GM18873 (cell line): ENCODE measurements around the gene NUP210.

Experiments
- ATAC-seq: cut with Tn5 transposase; IDR thresholded peaks from one replicate; pipeline ENCODE4 v1.9.1; 2021; ENCODE audit warnings: mild to moderate bottlenecking, moderate library complexity, moderate number of reproducible peaks; ENCODE audit not compliant: unreplicated experiment, low FRiP score

NUP210 gene

DNA sequence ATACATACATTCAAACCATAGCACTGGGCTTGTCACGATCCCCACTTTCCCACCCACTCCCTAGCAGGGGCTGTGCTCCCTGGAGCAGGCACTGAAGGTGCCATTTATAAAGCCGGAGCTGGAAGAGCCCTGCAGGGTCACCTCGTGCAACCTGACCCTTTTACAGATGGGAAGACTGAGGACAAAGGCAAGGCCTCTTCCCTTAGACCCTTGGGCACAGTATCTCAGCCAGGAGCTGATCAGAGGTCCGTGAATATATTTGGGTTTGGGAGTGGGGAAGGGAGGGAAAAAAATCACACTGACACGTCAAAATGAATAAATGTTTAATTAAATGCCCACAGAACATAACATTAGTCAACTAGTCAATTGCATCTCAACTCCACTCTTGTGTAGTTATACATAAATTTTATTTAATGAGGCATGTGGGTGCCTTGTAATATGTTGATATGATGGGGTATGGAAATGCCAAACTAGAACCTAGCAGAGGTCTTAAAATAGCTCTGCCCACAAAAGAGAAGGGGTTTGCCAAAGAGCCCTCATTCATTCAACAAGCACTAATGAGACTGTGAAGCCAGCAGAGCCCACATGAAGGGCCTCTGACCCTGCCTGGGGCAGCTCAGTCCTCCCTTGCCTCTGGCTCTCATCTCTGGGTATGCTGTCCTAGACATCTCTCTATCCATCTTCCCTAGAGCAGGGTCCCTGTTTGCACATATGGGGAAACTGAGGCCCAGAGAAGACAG, 119.4 kb downstream of the NUP210 start:
- no peak for ATAC-seq

DNA sequence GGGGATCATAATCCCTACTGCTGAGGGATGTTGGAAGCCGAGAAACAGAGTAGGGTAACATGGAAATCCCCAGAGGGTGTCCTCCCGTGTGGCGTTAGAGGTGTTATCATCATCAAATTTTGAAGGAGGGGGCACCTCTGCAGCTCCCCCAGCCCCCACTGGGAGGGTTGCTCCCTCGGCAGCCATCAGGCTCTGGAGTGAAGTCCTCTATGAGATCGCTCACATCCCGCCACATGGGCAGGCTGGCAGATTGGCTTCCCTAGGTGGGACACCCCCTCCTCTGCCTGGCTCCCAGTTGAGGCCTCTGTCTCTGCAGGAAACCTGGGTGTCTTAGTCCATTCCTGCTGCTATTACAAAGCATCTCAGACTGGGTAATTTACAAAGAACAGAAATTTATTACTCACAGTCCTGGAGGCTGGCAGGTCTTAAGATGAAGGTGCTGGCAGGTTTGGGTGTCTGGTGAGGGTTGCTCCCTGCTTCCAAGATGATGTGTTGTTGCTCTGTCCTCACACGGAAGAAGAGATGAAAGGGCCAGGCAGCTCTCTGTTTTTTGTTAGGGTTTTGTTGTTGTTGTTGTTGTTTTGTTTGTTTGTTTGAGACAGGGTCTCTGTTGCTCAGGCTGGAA, 120.5 kb downstream of the NUP210 start:
- no peak for ATAC-seq

DNA sequence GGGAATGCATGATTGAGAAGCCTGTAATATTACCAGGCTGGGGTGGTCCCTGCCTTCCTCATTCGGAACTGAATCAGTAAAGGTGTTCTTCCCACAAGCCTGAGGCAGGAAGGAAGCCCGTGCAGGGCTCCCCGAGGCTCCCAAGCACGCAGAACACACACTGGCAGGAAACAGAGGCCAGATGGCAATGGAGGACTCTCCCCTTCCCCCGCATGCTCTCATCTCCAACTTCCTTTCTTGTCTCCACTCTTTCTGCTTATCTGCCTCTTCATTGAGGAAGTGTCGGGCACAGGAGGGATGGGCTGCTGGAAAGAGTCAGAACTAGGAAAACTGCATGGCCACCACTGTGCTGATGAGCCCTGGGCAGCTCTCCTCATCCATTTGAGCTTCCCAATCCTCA, 123.5 kb downstream of the NUP210 start:
- ATAC-seq: no peak

DNA sequence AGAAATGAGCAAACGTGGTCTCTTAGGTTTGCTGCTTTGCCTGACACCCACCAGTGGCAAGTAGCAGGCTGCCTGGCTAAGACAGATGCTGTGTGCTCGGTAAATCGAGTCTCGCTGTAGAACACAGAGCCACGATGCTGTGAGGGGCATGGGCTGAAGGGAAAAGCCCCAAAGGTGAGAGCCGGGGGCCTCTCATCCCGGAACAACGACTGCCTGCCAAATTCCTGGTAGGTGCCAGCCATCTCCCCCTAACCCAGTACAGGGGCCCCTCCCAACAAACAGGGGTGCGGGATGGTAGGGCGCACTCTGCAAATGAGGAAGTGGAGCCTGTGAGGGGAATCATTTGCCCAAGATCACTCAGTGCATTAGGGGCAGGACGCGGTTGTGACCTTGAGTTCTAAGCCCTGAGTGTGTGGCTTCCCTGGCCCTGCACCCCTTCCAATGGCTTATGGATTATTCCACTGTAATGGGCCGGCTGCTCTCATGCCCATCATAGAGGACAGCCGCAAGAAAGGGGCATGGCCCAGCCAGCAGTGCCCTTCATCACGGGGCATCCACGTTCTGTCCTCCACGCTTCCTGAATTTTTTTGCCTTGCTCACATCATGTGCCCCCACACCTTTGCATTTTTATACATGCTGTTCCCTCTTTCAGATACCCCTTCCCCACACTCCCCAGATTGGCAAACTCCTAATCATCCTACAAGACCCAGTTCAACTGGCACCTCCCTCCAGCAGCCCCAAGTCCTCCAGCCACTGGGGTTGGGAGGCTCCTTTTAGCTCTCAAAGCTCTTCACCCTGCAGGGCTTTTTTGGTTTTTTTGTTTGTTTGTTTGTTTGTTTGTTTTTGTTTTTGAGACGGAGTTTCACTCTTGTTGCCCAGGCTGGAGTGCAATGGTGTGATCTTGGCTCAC, 125.4 kb downstream of the NUP210 start:
- ATAC-seq: no peak

DNA sequence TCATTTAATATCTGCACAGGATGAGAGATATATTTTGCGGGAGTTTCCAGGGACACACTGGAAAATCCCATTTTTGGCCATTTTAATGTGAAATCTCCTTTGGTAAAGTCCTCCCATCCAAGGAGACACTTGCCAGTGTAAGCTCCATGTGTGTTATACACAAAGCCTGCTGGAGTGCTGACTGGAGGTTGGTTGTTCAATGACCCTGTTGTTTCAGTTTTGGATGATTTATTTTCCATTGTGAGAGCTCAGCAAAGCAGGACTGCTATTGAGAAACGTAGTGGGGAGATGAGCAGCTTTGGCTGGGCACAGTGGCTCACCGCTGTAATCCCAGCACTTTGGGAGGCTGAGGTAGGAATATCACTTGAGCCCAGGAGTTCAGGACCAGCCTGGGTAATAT, 127.7 kb downstream of the NUP210 start:
- ATAC-seq: no peak

DNA sequence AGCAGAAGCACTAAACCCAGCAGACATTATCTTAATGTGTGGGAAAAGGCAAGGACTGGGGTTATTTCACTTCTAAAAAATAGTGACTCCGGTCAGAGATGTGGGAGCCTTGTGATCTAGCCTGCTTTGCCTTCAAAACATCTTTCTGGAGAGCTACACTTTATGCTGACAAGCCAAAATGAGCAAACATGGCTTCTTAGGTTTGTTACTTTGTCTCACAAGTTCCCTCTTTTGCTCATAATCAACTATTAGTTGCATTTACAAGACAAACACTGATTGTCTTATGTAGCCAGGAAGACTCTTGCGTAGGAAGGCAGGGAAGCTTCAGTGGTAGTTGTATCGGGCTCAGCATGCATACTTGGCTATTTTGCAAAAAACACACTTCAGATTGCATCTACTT, 129.2 kb downstream of the NUP210 start:
- ATAC-seq: no peak

DNA sequence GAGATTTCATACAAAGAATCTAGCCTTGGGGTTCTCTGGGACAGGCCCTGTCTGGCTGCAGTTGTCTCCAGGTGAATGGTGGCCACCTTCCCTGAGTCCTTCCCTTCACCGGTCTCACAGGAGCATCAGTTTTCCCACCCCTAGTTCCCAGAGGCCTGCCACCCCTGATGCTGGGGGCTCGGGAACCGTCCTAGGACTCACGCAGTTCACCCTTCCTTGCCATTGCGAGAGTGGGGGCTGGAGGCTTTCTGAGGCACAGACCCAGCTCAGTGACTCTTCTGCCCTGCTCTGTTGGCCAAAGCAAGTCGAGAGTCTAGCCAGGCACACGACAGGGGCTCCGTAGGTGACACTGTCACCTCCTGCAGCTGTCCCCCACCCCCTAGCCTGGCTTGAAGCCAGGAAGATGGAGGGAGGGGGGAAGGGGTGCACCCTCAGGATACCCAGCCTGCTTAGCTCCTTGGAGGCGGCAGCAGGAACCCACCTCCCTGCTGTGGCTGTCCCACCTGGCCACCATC, 130.3 kb downstream of the NUP210 start:
- no peak for ATAC-seq

DNA sequence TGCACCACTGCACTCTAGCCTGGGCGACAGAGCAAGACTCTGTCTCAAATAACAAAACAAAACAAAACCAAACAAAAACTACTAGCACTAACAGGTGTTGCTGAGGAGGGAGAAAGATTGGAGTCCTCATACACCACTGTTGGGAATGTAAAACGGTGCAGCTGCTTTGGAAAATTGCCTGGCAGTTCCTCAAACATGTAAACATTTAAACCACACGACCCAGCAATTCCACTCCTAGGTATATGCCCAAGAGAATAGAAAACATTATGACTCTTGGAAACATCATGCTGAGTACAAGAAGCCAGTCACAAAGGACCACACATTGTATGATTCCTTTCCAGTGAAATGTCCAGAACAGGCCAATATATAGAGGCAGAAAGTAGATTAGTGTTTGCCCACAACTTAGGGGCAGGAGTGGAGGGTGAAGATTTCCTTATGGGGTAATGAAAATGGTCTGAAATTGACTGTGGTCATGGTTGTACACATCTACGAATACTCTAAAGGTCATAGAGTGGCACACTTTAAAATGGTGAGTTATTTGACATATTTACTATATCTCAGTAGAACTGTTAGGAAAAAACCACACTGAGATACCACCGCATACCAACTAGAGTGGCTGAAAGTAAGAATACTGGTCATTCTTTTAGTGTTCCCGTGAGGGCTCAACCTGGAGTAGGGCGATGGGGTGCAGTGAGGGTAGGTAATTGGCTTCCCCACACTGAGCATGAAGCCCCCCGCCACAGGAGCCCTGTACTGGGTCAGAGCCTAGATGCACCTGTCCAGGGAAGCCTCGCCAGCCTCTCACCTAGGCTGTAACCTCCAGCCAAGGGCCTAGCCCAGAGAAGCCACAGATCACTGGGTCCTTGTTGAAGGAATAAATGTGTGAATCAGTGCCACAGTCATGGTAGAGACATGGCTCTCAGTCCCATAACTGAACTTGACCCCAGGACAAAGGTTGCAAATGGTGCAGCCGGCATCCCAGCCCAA, 131.1 kb downstream of the NUP210 start:
- no peak for ATAC-seq

DNA sequence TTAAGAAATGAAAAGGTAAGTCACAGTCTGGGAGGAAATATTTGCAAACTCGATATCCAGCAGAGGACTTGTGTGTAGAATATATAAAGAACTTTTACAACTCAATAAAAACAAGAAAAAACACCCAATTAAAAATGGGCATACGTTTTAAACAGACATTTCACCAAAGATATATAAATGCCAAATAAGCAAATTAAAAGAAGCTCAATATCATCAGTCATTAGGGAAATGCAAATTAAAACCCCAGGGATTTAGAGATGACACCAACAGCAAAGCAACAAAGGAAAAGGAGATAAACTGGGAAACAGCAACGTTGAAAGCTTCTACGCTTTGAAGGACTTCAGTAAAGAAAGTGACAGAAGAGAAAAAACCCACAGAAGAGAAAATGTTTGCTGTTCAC, 132.3 kb downstream of the NUP210 start:
- ATAC-seq: no peak

DNA sequence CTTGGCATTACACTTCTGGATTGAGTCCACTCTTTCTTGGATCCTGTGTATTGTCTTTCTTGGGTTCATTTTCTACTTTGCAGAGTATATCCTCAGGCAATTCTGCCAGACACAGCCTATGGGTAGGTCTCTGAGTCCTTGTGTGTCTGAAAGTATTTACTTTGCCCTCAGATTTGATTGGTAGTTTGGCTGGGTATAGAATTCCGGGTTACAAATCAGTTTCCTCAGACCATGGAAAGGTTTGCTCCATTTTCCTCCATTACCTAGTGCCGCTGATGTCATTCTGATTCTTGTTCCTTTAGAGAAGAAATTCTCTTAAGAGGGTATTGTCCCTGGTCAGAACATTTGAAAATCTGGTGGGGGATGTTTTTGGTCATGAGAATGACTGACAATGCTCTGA, 133.2 kb downstream of the NUP210 start:
- no peak for ATAC-seq

DNA sequence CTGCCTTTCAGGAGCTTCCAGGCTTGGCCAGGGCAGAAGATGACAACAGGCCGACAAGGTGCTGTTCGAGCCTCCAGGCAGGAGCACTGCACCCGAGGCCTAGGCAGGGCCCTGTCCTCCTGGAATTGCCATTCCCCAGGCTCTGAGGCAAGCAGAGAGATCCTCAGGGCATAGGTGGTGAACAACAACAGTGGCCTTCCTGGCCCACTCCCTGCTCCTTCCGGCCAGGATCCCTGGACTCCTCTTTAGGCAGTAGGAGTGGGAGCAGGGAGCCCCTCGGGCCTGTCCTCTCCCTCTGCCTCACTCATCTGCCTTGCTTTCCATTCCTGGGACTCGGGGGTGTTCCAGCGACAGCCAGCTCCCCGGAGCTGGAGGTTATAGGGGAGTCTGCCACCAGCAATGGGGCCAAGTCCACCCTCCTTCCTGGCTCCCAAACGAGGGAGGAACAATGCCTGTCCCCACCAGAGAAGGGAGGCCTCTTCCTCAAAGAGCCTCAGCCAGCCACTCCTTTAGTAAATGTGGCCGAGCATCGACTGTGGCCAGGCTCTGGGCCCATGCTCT, 135.0 kb downstream of the NUP210 start:
- ATAC-seq: no peak

DNA sequence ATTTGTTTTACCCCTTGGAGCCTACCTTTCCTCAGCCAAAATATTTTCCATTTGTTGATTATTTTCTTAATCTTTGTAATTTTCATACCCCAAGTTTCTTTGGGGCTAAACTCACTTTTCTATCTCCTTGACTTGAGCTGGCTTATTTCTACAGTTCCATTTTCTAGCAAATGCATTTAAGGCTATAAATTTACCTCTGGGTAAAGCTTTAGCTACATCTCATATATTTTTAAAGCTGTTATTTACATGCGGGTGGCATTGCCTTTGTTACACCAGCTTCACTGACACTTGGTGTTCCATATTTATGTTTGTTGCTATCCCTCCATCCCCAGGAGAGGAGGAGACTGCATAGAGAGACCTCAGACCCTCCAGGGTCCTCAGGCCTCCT, 136.3 kb downstream of the NUP210 start:
- ATAC-seq: no peak

DNA sequence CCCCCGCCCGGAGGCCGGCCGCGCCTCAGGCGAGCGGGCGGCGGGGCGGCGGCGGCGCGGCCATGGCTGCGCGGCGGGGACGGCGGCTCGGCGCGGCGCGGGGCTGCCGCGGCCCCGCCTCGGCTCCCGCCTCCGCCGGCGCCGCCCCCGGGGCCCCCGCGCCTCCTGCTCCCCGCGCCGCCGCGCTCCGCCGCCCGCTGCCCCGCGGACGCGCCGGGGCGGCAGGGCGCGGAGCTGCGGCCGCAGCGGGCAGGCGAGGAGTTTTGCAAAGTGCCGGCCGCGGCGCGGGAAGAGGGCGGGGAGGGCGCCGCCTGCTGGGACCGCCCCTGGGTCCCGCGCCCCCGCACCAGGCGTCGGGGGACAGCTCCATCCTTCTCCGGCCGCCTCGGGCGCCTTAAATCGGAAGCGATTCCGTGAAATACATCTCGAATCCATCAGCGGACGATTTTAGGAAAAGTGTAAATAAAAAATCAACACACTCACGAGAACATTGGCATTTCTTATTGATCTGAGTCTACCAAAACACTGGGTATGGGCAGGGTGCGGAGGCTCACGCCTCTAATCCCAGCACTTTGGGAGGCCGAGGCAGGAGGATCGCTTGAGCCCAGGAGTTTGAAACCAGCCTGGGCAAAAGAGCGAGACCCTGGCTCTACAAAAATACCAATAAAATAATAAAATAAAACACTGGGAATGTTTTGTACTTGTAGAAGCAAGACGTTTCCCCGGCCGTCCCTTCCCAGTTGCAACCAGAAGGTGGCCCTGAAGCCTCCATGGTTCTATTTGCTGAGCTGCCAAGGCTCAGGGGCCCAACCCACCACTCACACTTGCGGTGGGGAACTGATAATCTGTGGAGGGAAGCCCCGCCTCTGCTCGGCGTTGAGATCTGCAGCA, 136.9 kb downstream of the NUP210 start:
- ATAC-seq: no peak

DNA sequence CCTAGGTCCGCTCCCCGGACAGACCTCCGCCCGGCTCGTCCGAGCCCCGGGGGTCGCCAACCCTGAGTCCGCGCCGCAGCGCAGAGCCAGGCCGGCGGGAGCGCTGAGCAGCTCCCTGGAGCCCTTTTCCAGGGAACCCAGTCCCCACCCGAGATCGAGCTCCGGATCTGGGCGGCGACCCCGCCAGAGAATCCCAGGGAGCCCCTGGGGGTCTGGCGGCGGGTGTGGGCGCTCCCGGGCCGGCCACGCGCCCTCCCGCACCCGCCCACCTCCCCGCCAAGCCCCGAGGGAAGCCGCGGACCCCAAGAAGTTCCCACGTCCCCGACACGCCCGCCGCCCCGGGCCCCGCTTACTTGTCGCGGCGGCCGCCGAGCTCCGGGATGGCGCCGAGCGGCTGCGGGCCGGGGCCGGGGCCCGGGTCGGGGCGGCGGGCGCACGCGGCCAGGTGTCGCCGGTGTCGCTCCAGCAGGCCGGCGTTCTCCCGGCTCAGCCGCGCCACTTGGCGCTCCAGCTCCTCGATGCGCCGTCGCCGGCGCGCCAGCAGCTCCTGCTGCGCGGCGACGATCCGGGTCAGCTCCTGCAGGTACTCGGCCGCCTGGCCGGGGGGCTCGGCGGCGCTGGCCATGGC, 137.7 kb downstream of the NUP210 start:
- no peak for ATAC-seq

DNA sequence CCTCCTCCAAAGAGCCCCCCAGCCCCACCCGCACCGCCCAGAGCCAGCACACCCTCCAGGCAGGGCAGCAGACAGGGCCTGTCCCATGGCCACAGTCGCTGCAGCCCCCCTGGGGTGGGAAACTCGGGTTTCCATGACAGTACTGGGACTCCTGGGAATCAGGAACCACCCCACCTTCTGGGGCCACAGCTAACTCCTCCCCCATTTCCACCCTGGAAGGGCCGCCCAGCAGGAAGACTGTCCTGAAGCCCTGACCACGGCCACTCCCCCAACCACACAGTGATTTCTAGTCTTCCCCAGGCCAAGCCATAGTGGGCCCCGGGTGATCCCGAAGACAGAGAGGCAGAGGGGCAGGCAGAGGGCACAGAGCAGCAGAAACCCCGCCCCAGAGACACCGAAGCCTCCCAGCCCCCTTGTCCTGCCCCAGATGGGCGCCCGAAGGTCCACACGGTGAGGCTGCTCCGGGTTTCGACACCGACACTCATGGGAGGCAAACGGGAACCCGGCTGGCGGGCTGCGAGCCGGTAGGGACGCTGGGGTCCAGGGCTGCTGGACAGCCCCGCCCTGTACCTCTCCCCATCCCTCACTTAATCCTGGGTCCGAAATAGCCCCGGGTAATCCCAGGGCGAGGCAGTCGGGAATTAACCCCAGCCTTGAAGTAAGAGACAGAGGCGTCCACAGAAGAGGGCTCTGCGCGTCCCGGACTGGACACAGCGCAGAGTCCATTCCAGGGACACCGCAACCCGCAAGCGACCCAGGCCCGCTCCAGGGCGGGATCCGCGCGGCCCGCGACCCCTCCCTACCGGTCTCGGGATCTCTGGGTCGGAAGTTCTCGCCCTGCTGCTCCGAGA, 138.4 kb downstream of the NUP210 start:
- no peak for ATAC-seq

DNA sequence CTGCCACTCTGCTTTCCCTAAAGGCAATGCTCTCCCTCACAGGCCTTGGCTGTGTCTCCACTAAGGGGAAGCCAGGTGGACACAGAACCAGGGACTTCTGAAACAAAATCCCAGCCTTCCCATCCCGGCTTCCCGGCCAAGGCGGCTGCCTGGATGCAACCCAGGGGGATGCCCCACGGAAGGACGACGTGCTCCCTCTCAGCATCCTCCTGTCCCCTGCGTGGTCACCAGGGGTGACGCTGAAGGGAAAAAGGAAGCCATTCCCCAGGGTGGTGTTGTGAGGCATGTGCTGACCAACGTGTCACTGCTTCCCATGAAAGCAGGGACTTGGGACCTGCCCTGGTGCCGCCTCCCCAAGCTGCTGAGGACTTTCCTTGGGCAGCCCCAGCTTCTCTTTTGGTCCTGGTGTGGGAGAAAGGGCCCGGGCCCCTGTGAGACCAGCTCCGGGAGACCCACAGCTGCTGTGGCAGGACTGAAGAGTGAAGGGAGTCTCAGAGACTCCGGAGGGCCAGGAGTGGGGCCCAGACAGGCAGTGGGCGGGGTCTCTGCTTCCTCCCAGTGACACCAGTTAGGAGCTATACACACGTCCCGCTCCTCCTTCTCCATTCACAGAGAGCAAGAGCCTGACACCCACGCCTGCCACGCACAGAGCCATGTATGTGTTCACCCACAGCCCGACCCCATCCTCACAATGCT, 139.2 kb downstream of the NUP210 start:
- ATAC-seq: no peak
